Fibroblast of villous mesenchyme (primary cell): Measurements from ENCODE around the gene S100A6. TPM values are rescaled to one million over a fixed set of nuclear protein-coding genes. Genes with fewer than 3 reads are reported as not detected.

Source experiments
- DNase-seq: peaks from one replicate; pipeline ENCODE4 v3.0.0-alpha.2; 2010; ENCODE audit warnings: low read depth
- H3K4me3 ChIP-seq: 2 replicates; pipeline ENCODE4 v1.5.1; 2011; ENCODE audit warnings: low read depth, mild to moderate bottlenecking, low read length
- total RNA-seq: library from RNA; depleted of rRNA; stranded (reverse); fragments of >200 nt; gene quantifications from 2 replicates; pipeline ENCODE4 v1.2.3, GENCODE V29; 2012
- TF ChIP-seq, protein P1 (sequence below): IDR thresholded peaks from 2 replicates; pipeline ENCODE4 v1.5.1; 2012; ENCODE audit warnings: low read depth, mild to moderate bottlenecking, low read length; ENCODE audit not compliant: insufficient read depth

The S100A6 gene
- total RNA-seq, 1 donor: 1,040 TPM

- DNase-seq: peak; percentile 50
- TF ChIP-seq, protein P1, sequence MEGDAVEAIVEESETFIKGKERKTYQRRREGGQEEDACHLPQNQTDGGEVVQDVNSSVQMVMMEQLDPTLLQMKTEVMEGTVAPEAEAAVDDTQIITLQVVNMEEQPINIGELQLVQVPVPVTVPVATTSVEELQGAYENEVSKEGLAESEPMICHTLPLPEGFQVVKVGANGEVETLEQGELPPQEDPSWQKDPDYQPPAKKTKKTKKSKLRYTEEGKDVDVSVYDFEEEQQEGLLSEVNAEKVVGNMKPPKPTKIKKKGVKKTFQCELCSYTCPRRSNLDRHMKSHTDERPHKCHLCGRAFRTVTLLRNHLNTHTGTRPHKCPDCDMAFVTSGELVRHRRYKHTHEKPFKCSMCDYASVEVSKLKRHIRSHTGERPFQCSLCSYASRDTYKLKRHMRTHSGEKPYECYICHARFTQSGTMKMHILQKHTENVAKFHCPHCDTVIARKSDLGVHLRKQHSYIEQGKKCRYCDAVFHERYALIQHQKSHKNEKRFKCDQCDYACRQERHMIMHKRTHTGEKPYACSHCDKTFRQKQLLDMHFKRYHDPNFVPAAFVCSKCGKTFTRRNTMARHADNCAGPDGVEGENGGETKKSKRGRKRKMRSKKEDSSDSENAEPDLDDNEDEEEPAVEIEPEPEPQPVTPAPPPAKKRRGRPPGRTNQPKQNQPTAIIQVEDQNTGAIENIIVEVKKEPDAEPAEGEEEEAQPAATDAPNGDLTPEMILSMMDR: no peak
- H3K4me3 ChIP-seq: peak overlapping the region; percentile 86
Measured at GRCh38 chr1:153534226-153534924, 1.4 kb downstream of the S100A6 start.

- TF ChIP-seq, protein P1: no peak
- DNase-seq: peak; percentile 90
- H3K4me3 ChIP-seq: peak overlapping the region; percentile 86
Measured at GRCh38 chr1:153533689-153534201, 2.0 kb downstream of the S100A6 start.

- H3K4me3 ChIP-seq: peak overlapping the region; percentile 86
- TF ChIP-seq, protein P1: peak; percentile 96
- DNase-seq: peak; percentile 93
Measured at GRCh38 chr1:153532769-153533599, 2.8 kb downstream of the S100A6 start.

- TF ChIP-seq, protein P1: no peak
- DNase-seq: no peak
- no peak overlapping the region for H3K4me3 ChIP-seq
Measured at GRCh38 chr1:153532181-153532580, 3.6 kb downstream of the S100A6 start.

- no peak for DNase-seq
- H3K4me3 ChIP-seq: no peak overlapping the region
- TF ChIP-seq, protein P1: no peak
Measured at GRCh38 chr1:153531638-153532037, 4.2 kb downstream of the S100A6 start.

- TF ChIP-seq, protein P1: no peak
- DNase-seq: no peak
- H3K4me3 ChIP-seq: no peak overlapping the region
Measured at GRCh38 chr1:153527683-153528040, 8.1 kb downstream of the S100A6 start.
